Measurements from ENCODE around the gene TFE3. TPM values are rescaled to one million over a fixed set of nuclear protein-coding genes. Genes with fewer than 3 reads are reported as not detected.

The TFE3 gene, protein sequence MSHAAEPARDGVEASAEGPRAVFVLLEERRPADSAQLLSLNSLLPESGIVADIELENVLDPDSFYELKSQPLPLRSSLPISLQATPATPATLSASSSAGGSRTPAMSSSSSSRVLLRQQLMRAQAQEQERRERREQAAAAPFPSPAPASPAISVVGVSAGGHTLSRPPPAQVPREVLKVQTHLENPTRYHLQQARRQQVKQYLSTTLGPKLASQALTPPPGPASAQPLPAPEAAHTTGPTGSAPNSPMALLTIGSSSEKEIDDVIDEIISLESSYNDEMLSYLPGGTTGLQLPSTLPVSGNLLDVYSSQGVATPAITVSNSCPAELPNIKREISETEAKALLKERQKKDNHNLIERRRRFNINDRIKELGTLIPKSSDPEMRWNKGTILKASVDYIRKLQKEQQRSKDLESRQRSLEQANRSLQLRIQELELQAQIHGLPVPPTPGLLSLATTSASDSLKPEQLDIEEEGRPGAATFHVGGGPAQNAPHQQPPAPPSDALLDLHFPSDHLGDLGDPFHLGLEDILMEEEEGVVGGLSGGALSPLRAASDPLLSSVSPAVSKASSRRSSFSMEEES
- total RNA-seq, result 30.0 and 55.0 TPM in 2 replicates
- polyA plus RNA-seq, result 32.1 and 40.9 TPM in 2 replicates

DNA sequence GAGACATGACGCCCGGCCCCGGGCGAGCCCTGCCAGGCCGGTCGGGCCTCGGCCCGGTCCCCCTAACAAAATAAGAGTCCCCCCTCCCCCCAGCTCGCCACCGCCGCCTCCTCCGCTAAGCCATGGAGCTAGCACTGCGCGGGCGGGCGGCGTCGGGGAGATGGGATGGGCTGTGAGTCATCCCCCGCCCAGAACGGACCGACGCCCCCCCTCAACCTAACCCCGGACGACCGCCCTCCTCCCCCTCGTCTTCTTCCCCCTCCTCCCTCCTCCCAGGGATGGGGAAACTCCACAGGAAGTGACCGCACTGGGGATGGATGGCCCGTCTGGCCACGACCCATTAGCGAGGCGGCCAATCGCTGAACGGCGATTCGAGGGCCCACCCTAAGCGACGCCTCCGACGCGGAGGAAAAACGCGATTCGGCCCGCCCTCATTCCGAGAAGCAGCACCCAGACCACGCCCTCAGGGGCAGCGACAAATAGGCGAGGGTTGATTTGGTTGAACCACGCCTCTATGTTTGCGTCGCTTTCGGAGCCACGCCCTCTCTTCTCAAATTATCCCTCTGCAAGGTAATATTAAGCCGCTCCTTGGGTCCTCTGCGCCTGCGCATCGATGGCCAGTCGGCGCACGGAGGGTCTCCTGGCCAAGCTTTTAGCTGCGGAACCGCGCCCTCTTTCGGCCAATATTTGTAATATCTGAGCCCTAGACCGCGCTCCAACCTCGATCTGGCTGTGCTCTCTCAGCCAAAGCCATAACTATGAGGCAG, at the start of gene TFE3:
Gene TFE3, minus strand, starts transcription at position 138 of the 767 bp plus-strand sequence. Its CDS starts 131 bp downstream, at position 7.
- no peaks in the 10 kb centered on the region for H3K9me3 ChIP-seq (ENCODE audit: low read depth)
- DNase-seq (ENCODE audit: low read depth in 1 of 2, low spot score in 1 of 2), result peak; percentile 99 to 100
- H3K27me3 ChIP-seq, result no peaks in the 10 kb centered on the region
- H3K36me3 ChIP-seq, result peaks cover 4% of the 10 kb centered on the region
- peak within 1 kb of the TSS; percentile 61 for H3K4me3 ChIP-seq
- peak within 1 kb of the TSS; percentile 74 for H3K27ac ChIP-seq
- peak; percentile 55 for TF ChIP-seq CTCF (IDR thresholded peaks at IDR 0.05; ENCODE audit: low read depth, low read length)
- peaks cover 21% of the 10 kb centered on the region for H3K4me1 ChIP-seq (ENCODE audit: low read depth)

DNA sequence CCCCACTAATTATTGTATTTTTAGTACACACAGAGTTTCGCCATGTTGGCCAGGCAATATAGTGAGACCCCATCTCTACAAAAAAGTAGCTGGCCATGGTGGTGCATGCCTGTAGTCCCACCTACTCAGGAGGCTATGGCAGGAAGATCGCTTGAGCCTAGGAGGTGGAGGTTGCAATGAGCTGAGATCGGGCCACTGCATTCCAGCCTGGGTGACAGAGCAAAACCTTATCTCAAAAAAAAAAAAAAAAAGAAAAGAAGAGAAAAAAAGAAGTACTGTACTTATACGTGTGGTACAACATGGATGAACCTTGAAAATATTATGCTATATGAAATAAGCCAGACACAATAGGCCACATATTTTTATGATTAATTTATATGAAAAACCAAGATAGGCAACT, 46.4 kb upstream of the TFE3 start:
- no peak for DNase-seq (ENCODE audit: low read depth in 1 of 2, low spot score in 1 of 2)
- no peaks in the 10 kb centered on the region for H3K27me3 ChIP-seq
- H3K4me3 ChIP-seq, result no peak overlapping the region
- no peaks in the 10 kb centered on the region for H3K4me1 ChIP-seq (ENCODE audit: low read depth)
- no peaks in the 10 kb centered on the region for H3K9me3 ChIP-seq (ENCODE audit: low read depth)
- no peak for TF ChIP-seq CTCF (IDR thresholded peaks at IDR 0.05; ENCODE audit: low read depth, low read length)
- no peaks in the 10 kb centered on the region for H3K36me3 ChIP-seq
- H3K27ac ChIP-seq, result no peak overlapping the region

GRCh38 chrX:49082271-49082871, 39.2 kb upstream of the TFE3 start:
- H3K9me3 ChIP-seq (ENCODE audit: low read depth), result no peaks in the 10 kb centered on the region
- H3K36me3 ChIP-seq, result no peaks in the 10 kb centered on the region
- no peaks in the 10 kb centered on the region for H3K4me1 ChIP-seq (ENCODE audit: low read depth)
- TF ChIP-seq CTCF (IDR thresholded peaks at IDR 0.05; ENCODE audit: low read depth, low read length), result no peak
- H3K27ac ChIP-seq, result no peak overlapping the region
- DNase-seq (ENCODE audit: low read depth in 1 of 2, low spot score in 1 of 2), result no peak
- no peak overlapping the region for H3K4me3 ChIP-seq
- no peaks in the 10 kb centered on the region for H3K27me3 ChIP-seq

DNA sequence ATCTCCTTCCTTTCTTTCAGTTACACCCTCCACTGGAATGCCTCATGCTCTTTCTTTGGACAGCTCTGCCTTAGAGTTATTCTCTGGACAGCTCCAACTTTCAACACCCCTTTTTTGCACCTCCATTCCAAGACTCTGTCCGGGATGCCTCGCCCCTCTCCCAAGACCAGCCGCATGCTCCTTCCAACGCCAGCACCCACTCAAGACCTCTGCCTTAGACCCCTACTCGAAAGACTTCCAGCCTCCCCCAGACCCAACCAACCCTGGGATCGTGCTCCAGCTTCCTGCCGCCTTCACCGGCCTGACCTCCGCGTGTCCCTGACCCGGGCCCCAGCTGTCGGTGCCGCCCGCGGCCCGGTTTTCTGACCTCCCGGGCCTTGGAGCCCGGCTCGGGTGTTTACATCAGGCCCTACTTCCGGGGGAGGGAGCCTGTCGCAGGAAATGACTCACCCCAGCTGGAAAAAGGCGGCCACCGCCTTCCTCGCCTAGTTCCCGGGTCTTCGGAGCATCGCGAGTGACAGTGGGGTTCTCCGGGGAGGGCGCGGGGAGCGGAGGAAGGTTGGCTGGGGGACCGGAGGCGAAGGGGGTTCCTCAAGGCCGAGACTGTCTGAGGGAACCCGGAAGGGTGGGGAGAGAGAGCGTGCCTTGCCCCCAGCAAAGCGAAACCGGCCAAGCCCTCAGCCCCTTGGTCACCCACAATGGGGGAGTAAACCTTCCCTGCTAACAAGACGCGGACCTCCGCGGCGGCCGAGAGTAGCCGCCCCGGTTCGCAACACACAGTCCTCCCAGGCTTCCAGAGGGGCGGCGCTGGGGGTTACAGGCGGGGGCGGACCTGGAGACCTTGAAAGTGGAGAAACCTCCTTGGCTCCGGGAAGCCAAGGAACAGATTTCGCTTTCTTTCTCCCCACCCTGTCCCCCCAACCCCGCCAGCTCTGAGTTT, 36.6 kb upstream of the TFE3 start, which contains the start of gene WDR45:
Gene WDR45, minus strand, starts transcription at position 399 of the 940 bp plus-strand sequence. CDS start 1,792 bp downstream, outside the sequence.
- H3K27ac ChIP-seq, result peak within 1 kb of the TSS; percentile 90
- peak within 1 kb of the TSS; percentile 32 for H3K4me3 ChIP-seq
- no peaks in the 10 kb centered on the region for H3K36me3 ChIP-seq
- H3K9me3 ChIP-seq (ENCODE audit: low read depth), result no peaks in the 10 kb centered on the region
- H3K27me3 ChIP-seq, result no peaks in the 10 kb centered on the region
- H3K4me1 ChIP-seq (ENCODE audit: low read depth), result no peaks in the 10 kb centered on the region
- no peak for TF ChIP-seq CTCF (IDR thresholded peaks at IDR 0.05; ENCODE audit: low read depth, low read length)
- DNase-seq (ENCODE audit: low read depth in 1 of 2, low spot score in 1 of 2), result peak; percentile 55 to 72

All from cardiac muscle cell (in vitro differentiated cells and primary cell).